Adrenal gland (tissue), 12 donors: ENCODE measurements around the gene CDH4. TPM values are rescaled to one million over a fixed set of nuclear protein-coding genes. Genes with fewer than 3 reads are reported as not detected.

Source experiments
- DNase-seq, 7 donors: peaks; one replicate each; pipeline ENCODE4 v3.0.0-alpha.2; 2019 to 2020
- H3K27ac ChIP-seq, 5 donors: fragments of 200-600 bp; sonication (generic) in 4 of 5; 1 replicate in 3 of 5; 2 replicates in 2 of 5; pipeline versions ENCODE4 v1.5.1 to v1.8.0; 2016 to 2020; ENCODE audit warnings: mild to moderate bottlenecking in 1 of 5
- H3K27me3 ChIP-seq: fragments of 200-600 bp; 2 replicates; pipeline ENCODE4 v1.8.0; 2021
- H3K36me3 ChIP-seq, 2 donors: fragments of 200-600 bp; replicated peaks in 1 of 2; 1 replicate in 1 of 2; 2 replicates in 1 of 2; pipeline versions ENCODE4 v1.5.1 to v1.8.0; 2018 to 2022
- H3K4me1 ChIP-seq, 2 donors: fragments of 200-600 bp; replicated peaks in 1 of 2; 1 replicate in 1 of 2; 2 replicates in 1 of 2; pipeline versions ENCODE4 v1.5.1 to v1.8.0; 2018 to 2021
- H3K4me3 ChIP-seq, 4 donors: fragments of 200-600 bp; sonication (generic) in 3 of 4; one replicate each; pipeline ENCODE4 v1.5.1; 2016 to 2018
- H3K9me3 ChIP-seq, 3 donors: fragments of 200-600 bp; sonication (generic) in 1 of 3; replicated peaks in 1 of 3; 1 replicate in 2 of 3; 2 replicates in 1 of 3; pipeline versions ENCODE4 v1.5.1 to v1.8.0; 2016 to 2021
- POLR2A ChIP-seq, 2 donors: fragments of 450-650 bp; IDR thresholded peaks; one replicate each; pipeline ENCODE4 v1.6.1; 2017; ENCODE audit warnings: antibody characterized with exemption in 2 of 2, mild to moderate bottlenecking in 2 of 2, moderate library complexity in 1 of 2
- WGBS, 4 donors: extraction: QIAGEN DNeasy Blood & Tissue Kit in 2 of 4; methylation state at CpG; one replicate each; pipeline versions ENCODE4 v1.1.5 to v1.1.7; 2013 to 2017; 5-methylcytosine and 5-hydroxymethylcytosine counted together
- intact Hi-C, 2 donors: fragments of 100-400 bp; cut with DNase I; formaldehyde crosslinking; loops; one replicate each; pipeline versions ENCODE4 v1.14.1 to v1.15.0; 2022 to 2023
- polyA plus RNA-seq, 3 donors: library from polyadenylated mRNA; stranded (reverse); fragments of 200-250 nt in 2 of 3; fragments of 350-450 nt in 1 of 3; fragmentation: Illumina TruSeq in 1 of 3; extraction: RNeasy Lipid Tissue Mini Kit (QIAGEN cat#74804) in 1 of 3; gene quantifications; one replicate each; pipeline ENCODE4 v1.2.3, GENCODE V29; 2013 to 2014
- total RNA-seq, 9 donors: library from RNA; depleted of rRNA in 4 of 9; stranded (reverse); fragments of >200 nt in 4 of 9; fragments of 120-200 nt in 1 of 9; fragmentation: NEBNext Ultra II Directional in 1 of 9; extraction: Animal tissue kit (Norgen Biotek cat#: 25700) in 1 of 9; gene quantifications; one replicate each; pipeline versions ENCODE4 v1.1.0 to v1.2.4, GENCODE V29; 2013 to 2023
- TF ChIP-seq, protein P1 (sequence below), 6 experiments: fragments of 450-650 bp in 4 of 6; fragments of 200-600 bp in 2 of 6; sonication (generic) in 1 of 6; IDR thresholded peaks; 1 replicate in 5 of 6; 2 replicates in 1 of 6; pipeline versions ENCODE4 v1.5.1 to v1.8.0; 2016 to 2021; ENCODE audit warnings: antibody characterized with exemption in 6 of 6, mild to moderate bottlenecking in 2 of 6, moderate library complexity in 1 of 6
- donor health status: healthy with polysubstance abuse.
- donor health status: Bipolar disorder and iron deficiency.
- donor health status: DM: yes; HTN: yes; CAD: no.
- donor health status: DM: no; HTN: no; CAD: no.
- donor health status: DM: no; HTN: no; CAD: no.
- donor health status: DM: yes; HTN: yes; CAD: no.

Gene CDH4
- total and polyA plus RNA-seq, 12 donors, result 0.08 to 0.53 (median 0.20) TPM; not detected in 3

DNA sequence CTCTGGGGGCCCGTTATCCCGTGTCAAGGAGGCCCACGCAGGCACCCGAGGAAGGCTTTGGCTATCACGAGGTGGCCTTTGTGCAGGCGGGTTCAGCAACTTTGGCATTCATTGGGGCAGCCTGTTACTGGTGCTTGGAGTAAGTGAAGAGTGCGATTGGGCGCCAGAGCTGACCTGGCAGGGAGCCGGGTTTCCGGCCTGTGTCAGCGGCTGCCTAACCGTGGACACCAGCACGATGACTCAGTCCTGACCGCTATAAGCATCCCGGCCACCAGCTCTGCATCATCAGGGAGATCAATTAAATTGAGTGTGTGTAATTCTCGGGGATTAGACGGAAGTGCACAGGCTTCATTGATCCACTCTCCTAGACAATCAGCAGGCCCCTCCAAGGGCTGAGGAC, 45.9 kb downstream of the CDH4 start:
- intact Hi-C loops, result no loop called here
- Histone ChIP-seq H3K27ac (no peak overlapping the region), H3K4me3 (no peak overlapping the region), H3K9me3 (no peaks in the 10 kb centered on the region), H3K4me1 (no peaks in the 10 kb centered on the region), H3K27me3 (no peaks in the 10 kb centered on the region), H3K36me3 (no peaks in the 10 kb centered on the region)
- no peak for DNase-seq
- TF ChIP-seq, protein P1, sequence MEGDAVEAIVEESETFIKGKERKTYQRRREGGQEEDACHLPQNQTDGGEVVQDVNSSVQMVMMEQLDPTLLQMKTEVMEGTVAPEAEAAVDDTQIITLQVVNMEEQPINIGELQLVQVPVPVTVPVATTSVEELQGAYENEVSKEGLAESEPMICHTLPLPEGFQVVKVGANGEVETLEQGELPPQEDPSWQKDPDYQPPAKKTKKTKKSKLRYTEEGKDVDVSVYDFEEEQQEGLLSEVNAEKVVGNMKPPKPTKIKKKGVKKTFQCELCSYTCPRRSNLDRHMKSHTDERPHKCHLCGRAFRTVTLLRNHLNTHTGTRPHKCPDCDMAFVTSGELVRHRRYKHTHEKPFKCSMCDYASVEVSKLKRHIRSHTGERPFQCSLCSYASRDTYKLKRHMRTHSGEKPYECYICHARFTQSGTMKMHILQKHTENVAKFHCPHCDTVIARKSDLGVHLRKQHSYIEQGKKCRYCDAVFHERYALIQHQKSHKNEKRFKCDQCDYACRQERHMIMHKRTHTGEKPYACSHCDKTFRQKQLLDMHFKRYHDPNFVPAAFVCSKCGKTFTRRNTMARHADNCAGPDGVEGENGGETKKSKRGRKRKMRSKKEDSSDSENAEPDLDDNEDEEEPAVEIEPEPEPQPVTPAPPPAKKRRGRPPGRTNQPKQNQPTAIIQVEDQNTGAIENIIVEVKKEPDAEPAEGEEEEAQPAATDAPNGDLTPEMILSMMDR (IDR thresholded peaks at IDR 0.05), result no peak
- 79 to 89% (median 85%) methylated on average over 14 to 17 of the region's 17 CpGs for WGBS, 4 donors

DNA sequence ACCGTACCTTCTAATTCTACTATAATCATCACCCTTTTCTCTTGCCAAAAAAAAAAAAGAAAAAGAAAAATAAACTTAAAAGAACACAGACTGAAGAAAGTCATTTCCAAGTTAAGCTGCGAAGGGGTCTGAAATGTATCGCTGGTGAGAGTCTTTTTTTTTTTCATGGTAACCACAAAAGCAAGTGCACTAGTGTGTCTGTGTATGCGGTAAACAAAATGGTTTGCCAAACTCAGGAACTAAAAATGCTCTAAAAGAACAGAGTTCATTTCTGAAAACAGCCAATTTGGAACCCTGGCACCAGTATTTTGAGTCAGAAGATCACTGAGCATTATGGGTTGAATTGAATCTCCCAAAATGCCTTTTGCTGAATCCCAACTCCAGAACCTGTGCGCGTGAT, 46.6 kb downstream of the CDH4 start:
- no peak for TF ChIP-seq POLR2A (IDR thresholded peaks at IDR 0.05)
- TF ChIP-seq, protein P1 (IDR thresholded peaks at IDR 0.05), result no peak
- DNase-seq, result no peak
- Histone ChIP-seq H3K27me3 (no peaks in the 10 kb centered on the region), H3K36me3 (no peaks in the 10 kb centered on the region), H3K27ac (no peak overlapping the region), H3K9me3 (no peaks in the 10 kb centered on the region), H3K4me3 (no peak overlapping the region), H3K4me1 (no peaks in the 10 kb centered on the region)
- WGBS, 4 donors, result 84 to 87% (median 86%) methylated on average over 6 of the region's 6 CpGs
- intact Hi-C loops, result no loop called here

DNA sequence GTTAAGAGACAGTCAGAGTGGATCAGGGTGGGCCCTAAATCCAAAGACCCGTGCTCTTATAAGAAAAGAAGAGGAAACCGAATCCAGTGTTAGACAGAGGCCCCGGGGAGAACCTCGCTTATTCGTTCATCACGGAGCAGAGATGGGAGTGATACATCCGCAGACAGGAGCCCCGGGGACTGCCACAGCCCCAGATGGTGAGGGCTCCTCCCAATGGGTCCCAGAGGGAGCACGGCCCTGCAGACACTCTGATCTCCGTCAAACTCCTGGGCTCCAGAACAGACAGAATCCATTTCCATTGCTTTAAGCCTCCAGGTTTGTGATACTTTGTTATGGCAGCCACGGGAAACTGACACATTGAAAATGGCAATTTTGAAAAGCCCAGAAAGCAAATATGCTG, 47.0 kb downstream of the CDH4 start:
- H3K4me3 ChIP-seq, result no peak overlapping the region
- WGBS, 4 donors, result 67 to 81% (median 73%) methylated on average over 11 of the region's 11 CpGs

DNA sequence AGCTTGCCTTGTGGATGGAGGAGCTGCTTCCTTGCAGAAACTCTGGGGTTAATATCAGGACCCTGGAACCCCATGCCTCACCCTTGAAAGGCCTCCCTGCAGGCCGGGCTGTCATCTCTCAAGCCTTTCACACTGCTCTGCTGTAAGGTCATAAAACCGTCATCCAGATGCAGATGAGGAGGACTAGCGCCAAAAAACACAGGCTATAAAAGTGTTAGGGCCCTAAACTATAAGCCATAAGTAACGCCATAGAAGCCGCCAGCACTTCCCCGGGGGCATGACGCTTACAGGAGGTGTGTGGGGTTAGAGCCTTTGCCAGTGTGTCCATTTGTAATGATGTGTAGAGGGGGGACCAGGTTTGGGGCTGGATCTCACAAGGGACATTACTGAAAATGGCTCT, 47.6 kb downstream of the CDH4 start:
- WGBS, 4 donors, result 35 to 47% (median 40%) methylated on average over 7 of the region's 7 CpGs
- intact Hi-C loops, result no loop called here
- Histone ChIP-seq H3K9me3 (no peaks in the 10 kb centered on the region), H3K4me3 (no peak overlapping the region), H3K27me3 (no peaks in the 10 kb centered on the region), H3K27ac (no peak overlapping the region), H3K36me3 (no peaks in the 10 kb centered on the region), H3K4me1 (no peaks in the 10 kb centered on the region)
- no peak for DNase-seq
- no peak for TF ChIP-seq POLR2A (IDR thresholded peaks at IDR 0.05)
- TF ChIP-seq, protein P1 (IDR thresholded peaks at IDR 0.05), result no peak

More for the DNA sequence above, 47.0 kb downstream of the CDH4 start:
- H3K9me3 ChIP-seq, result no peaks in the 10 kb centered on the region
- H3K36me3 ChIP-seq, result no peaks in the 10 kb centered on the region
- H3K4me1 ChIP-seq, result no peaks in the 10 kb centered on the region
- no peak overlapping the region for H3K27ac ChIP-seq
- intact Hi-C loops, result no loop called here
- no peak for DNase-seq
- no peak for TF ChIP-seq POLR2A (IDR thresholded peaks at IDR 0.05)
- TF ChIP-seq, protein P1 (IDR thresholded peaks at IDR 0.05), result no peak
- no peaks in the 10 kb centered on the region for H3K27me3 ChIP-seq
